Keratinocyte (primary cell): ENCODE results near the gene ILK. TPM values are rescaled to one million over a fixed set of nuclear protein-coding genes. Genes with fewer than 3 reads are reported as not detected.

Experiments used
- DNase-seq: peaks from one replicate; pipeline ENCODE4 v3.0.0-alpha.2; 2011; ENCODE audit warnings: low read depth, missing footprints, low spot score
- FAIRE-seq: peaks from 2 replicates; lab custom pipeline; 2011; peaks lifted over from hg19 to GRCh38; lab: Jason Lieb, UNC
- H2AFZ ChIP-seq: 2 replicates; pipeline ENCODE4 v1.6.0; 2012; ENCODE audit warnings: low read length, control low read depth, inconsistent platforms; ENCODE audit not compliant: control insufficient read depth
- H3K27ac ChIP-seq: 2 replicates; pipeline ENCODE4 v1.5.1; 2011; ENCODE audit warnings: low read length; ENCODE audit not compliant: control insufficient read depth, insufficient read depth
- H3K27me3 ChIP-seq: 3 replicates; pipeline ENCODE4 v1.6.0; 2011; ENCODE audit warnings: low read length; ENCODE audit not compliant: control insufficient read depth, insufficient read depth; ENCODE audit errors: extremely low read depth
- H3K36me3 ChIP-seq, 2 experiments: 2 replicates in 1 of 2; 3 replicates in 1 of 2; pipeline ENCODE4 v1.5.1; 2011; ENCODE audit warnings: low read length in 2 of 2, mild to moderate bottlenecking in 1 of 2; ENCODE audit not compliant: control insufficient read depth in 2 of 2, insufficient read depth in 2 of 2; ENCODE audit errors: extremely low read depth in 1 of 2
- H3K4me1 ChIP-seq: 3 replicates; pipeline ENCODE4 v1.5.1; 2011; ENCODE audit warnings: low read length; ENCODE audit not compliant: control insufficient read depth, insufficient read depth; ENCODE audit errors: extremely low read depth
- H3K4me2 ChIP-seq: 3 replicates; pipeline ENCODE4 v1.6.0; 2011; ENCODE audit warnings: low read depth, low read length; ENCODE audit not compliant: control insufficient read depth, insufficient read depth; ENCODE audit errors: extremely low read depth
- H3K4me3 ChIP-seq, 3 experiments: fragments of 200-600 bp in 1 of 3; sonication (generic) in 1 of 3; 2 replicates in 2 of 3; 3 replicates in 1 of 3; pipeline ENCODE4 v1.5.1; 2011 to 2016; ENCODE audit warnings: low read length in 3 of 3, mild to moderate bottlenecking in 3 of 3, control low read depth in 2 of 3, inconsistent platforms in 1 of 3, low read depth in 1 of 3, mixed read lengths in 1 of 3, mixed run types in 1 of 3, moderate library complexity in 1 of 3; ENCODE audit not compliant: control insufficient read depth in 2 of 3, insufficient read depth in 2 of 3; ENCODE audit errors: extremely low read depth in 1 of 3
- H3K79me2 ChIP-seq: 2 replicates; pipeline ENCODE4 v1.6.0; 2012; ENCODE audit warnings: low read length; ENCODE audit not compliant: control insufficient read depth, insufficient read depth
- H3K9ac ChIP-seq: 3 replicates; pipeline ENCODE4 v1.6.0; 2011; ENCODE audit warnings: low read length; ENCODE audit not compliant: control insufficient read depth, insufficient read depth; ENCODE audit errors: extremely low read depth
- H3K9me1 ChIP-seq: 3 replicates; pipeline ENCODE4 v1.6.0; 2011; ENCODE audit warnings: low read length; ENCODE audit not compliant: control insufficient read depth, insufficient read depth; ENCODE audit errors: extremely low read depth
- H3K9me3 ChIP-seq: 2 replicates; pipeline ENCODE4 v1.5.1; 2012; ENCODE audit warnings: low read depth, low read length; ENCODE audit not compliant: control insufficient read depth
- H4K20me1 ChIP-seq: 3 replicates; pipeline ENCODE4 v1.6.0; 2011; ENCODE audit warnings: low read length; ENCODE audit not compliant: control insufficient read depth, insufficient read depth; ENCODE audit errors: extremely low read depth
- EZH2 ChIP-seq: IDR thresholded peaks from one replicate; pipeline ENCODE4 v1.6.1; 2012; ENCODE audit warnings: inconsistent platforms, mild to moderate bottlenecking, low read length, moderate library complexity
- dilution Hi-C: fragments of 300-500 bp; cut with MboI; formaldehyde crosslinking; loops from one replicate; pipeline ENCODE4 v1.7.0; 2020; ENCODE audit warnings: low sequenced_read_pairs; ENCODE audit not compliant: extremely low pct_ligation_motif_present
- polyA plus RNA-seq, 5 experiments: library from polyadenylated mRNA; depleted of rRNA in 3 of 5; stranded (reverse) in 3 of 5; stranded (forward) in 1 of 5; unstranded in 1 of 5; fragments of >200 nt; gene quantifications; 1 replicate in 1 of 5; 2 replicates in 3 of 5; 3 replicates in 1 of 5; pipeline versions ENCODE4 v1.2.1 to v1.2.3, GENCODE V29; 2011 to 2012; ENCODE audit warnings: missing spikeins in 2 of 5, low read depth in 1 of 5, low replicate concordance in 1 of 5
- TF ChIP-seq, protein P1 (sequence below), 3 experiments: IDR thresholded peaks in 1 of 3; conservative IDR thresholded peaks in 1 of 3; optimal IDR thresholded peaks in 1 of 3; 2 replicates in 2 of 3; 3 replicates in 1 of 3; pipeline versions ENCODE3 to v1.5.1; 2011; ENCODE audit warnings: low read length in 3 of 3, mild to moderate bottlenecking in 3 of 3, moderate library complexity in 2 of 3, control low read depth in 1 of 3, inconsistent platforms in 1 of 3; ENCODE audit not compliant: insufficient read depth in 2 of 3; ENCODE audit errors: extremely low read depth in 1 of 3

Gene ILK
- polyA plus RNA-seq, 1 donor (not counting 4 experiments of a cell fraction or from before 2014, with no cell fraction given): 117 TPM

DNA sequence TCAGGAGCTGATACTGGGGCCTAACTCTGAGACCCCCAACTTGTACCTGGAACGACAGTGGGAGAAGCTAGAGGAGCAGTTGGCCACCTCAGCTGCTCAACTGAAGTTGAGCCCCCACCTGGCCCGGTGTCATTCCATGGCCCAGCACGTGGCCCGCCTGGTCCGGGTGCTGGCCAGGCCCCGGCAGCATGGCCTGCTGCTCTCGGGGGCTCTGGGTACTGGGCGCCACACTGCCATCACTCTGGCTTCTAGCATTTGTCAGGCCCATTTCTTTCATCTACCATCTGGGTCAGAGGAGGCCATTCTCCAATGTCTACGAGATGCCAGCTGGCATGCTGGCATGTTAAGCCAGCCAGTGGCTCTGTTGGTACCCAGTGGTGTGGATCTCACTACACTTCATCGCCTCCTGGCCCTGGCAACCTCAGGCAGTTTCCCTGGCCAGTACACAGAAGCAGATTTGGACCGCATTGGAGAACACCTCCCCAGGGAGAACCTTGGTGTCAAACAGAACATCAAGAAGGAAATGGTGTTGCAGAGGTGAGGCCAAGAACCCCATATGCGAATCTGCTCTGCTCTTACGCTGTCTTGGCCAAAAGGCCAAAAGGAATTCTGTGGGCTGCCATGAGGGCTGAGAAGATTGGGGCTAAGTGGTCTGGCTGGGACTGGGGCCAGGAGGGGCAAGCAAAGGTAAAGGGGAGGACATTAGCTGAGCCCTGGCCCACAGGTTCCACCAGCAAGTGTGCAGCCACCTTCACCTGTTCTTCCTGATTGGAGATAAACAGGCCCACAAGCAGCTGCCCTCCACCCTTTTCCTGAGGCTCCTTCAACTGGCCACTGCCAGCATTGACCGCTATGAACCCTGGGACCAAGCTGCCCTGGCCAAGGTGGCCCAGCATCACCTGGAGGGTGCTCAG is 45.6 kb upstream of the ILK start:
- DNase-seq: no peak
- FAIRE-seq: no peak
- H3K9me3 ChIP-seq: no peaks in the 10 kb centered on the region
- no peaks in the 10 kb centered on the region for H3K36me3 ChIP-seq
- no peaks in the 10 kb centered on the region for H4K20me1 ChIP-seq
- TF ChIP-seq, protein P1, sequence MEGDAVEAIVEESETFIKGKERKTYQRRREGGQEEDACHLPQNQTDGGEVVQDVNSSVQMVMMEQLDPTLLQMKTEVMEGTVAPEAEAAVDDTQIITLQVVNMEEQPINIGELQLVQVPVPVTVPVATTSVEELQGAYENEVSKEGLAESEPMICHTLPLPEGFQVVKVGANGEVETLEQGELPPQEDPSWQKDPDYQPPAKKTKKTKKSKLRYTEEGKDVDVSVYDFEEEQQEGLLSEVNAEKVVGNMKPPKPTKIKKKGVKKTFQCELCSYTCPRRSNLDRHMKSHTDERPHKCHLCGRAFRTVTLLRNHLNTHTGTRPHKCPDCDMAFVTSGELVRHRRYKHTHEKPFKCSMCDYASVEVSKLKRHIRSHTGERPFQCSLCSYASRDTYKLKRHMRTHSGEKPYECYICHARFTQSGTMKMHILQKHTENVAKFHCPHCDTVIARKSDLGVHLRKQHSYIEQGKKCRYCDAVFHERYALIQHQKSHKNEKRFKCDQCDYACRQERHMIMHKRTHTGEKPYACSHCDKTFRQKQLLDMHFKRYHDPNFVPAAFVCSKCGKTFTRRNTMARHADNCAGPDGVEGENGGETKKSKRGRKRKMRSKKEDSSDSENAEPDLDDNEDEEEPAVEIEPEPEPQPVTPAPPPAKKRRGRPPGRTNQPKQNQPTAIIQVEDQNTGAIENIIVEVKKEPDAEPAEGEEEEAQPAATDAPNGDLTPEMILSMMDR (optimal IDR thresholded peaks at IDR 0.05 in 1 of 3, IDR thresholded peaks at IDR 0.05 in 1 of 3, conservative IDR thresholded peaks at IDR 0.05 in 1 of 3; ENCODE audit: extremely low read depth in 1 of 3, insufficient read depth in 2 of 3, low read length in 3 of 3): no peak
- TF ChIP-seq EZH2: no peak
- no peak overlapping the region for H2AFZ ChIP-seq
- H3K9ac ChIP-seq: no peak overlapping the region
- peaks cover 3% of the 10 kb centered on the region for H3K4me1 ChIP-seq
- H3K4me2 ChIP-seq: no peak overlapping the region
- no peaks in the 10 kb centered on the region for H3K79me2 ChIP-seq
- H3K27me3 ChIP-seq: no peaks in the 10 kb centered on the region
- H3K9me1 ChIP-seq: no peaks in the 10 kb centered on the region
- dilution Hi-C loops: no loop called here
- no peak overlapping the region for H3K4me3 ChIP-seq
- H3K27ac ChIP-seq: no peak overlapping the region

DNA sequence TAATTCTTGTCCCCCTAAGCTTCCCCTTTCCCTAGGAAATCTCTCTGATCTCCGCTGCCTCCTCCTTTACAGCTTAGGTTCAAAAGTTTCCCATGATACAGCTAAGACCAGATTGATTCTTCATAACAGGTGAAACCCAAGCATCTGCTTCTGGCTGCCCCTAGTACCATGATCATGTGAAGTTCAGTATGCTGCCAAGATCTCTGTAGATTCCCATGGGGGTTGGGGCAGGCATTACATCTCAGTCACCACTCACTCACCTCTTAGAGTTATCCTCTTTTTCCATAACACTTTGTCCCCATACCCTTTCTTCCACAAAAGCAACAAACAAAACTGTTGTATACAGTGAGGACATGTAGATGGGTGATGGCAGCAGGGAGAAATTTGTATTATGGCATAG is 44.2 kb upstream of the ILK start:
- H3K79me2 ChIP-seq: no peaks in the 10 kb centered on the region
- no peak overlapping the region for H2AFZ ChIP-seq
- H4K20me1 ChIP-seq: no peaks in the 10 kb centered on the region
- no peaks in the 10 kb centered on the region for H3K36me3 ChIP-seq
- no peak for DNase-seq
- no peaks in the 10 kb centered on the region for H3K27me3 ChIP-seq
- no peak for FAIRE-seq
- peaks cover 3% of the 10 kb centered on the region for H3K4me1 ChIP-seq
- TF ChIP-seq, protein P1 (optimal IDR thresholded peaks at IDR 0.05 in 1 of 3, IDR thresholded peaks at IDR 0.05 in 1 of 3, conservative IDR thresholded peaks at IDR 0.05 in 1 of 3; ENCODE audit: extremely low read depth in 1 of 3, insufficient read depth in 2 of 3, low read length in 3 of 3): no peak
- no peak for TF ChIP-seq EZH2
- H3K4me2 ChIP-seq: no peak overlapping the region
- no peak overlapping the region for H3K27ac ChIP-seq
- no peak overlapping the region for H3K4me3 ChIP-seq
- H3K9ac ChIP-seq: no peak overlapping the region
- no peaks in the 10 kb centered on the region for H3K9me3 ChIP-seq
- dilution Hi-C loops: no loop called here
- no peaks in the 10 kb centered on the region for H3K9me1 ChIP-seq
